ENCODE data around the gene TMEM198. TPM values are rescaled to one million over a fixed set of nuclear protein-coding genes. Genes with fewer than 3 reads are reported as not detected.

The TMEM198 gene
- total and polyA plus RNA-seq, 2 experiments from 2014 or later, result 1.7 to 5.8 TPM

- H3K27me3 ChIP-seq (replicated peaks; ENCODE audit: insufficient read depth), result no peaks in the 10 kb centered on the region
- no peaks in the 10 kb centered on the region for H3K9me2 ChIP-seq (ENCODE audit: insufficient read depth)
- H3K36me3 ChIP-seq (ENCODE audit: low read depth), result no peaks in the 10 kb centered on the region
- H3K79me2 ChIP-seq (ENCODE audit: insufficient read depth), result no peaks in the 10 kb centered on the region
- no peak overlapping the region for H3K4me3 ChIP-seq
- TF ChIP-seq EZH2 (IDR thresholded peaks at IDR 0.05; ENCODE audit: insufficient read depth, poor library complexity, severe bottlenecking) (no peak), EZH2phosphoT487 (IDR thresholded peaks at IDR 0.05; ENCODE audit: insufficient read depth, low read depth) (no peak)
- no peaks in the 10 kb centered on the region for H4K20me1 ChIP-seq (ENCODE audit: insufficient read depth)
- H3K9ac ChIP-seq, result no peak overlapping the region
- in situ Hi-C loops (cut with MboI), result no loop called here
- H3K27ac ChIP-seq, result no peak overlapping the region
- H2AFZ ChIP-seq, result no peak overlapping the region
- no peak overlapping the region for H3K4me2 ChIP-seq (ENCODE audit: unreplicated experiment)
- H3F3A ChIP-seq (ENCODE audit: insufficient read depth), result no peaks in the 10 kb centered on the region
- H3K4me1 ChIP-seq (ENCODE audit: insufficient read depth), result peaks cover 4% of the 10 kb centered on the region; the same call in 1 of the 2 replicates
- no peaks in the 10 kb centered on the region for H3K9me3 ChIP-seq (ENCODE audit: low read depth)
- DNase-seq, result no peak
- 78 to 80% methylated on average over 10 to 12 of the region's 12 CpGs for WGBS, 2 experiments (ENCODE audit: low coverage in 1 of 2, low lambda C conversion rate in 2 of 2, missing lambda C conversion rate in 2 of 2)
Observed at GRCh38 chr2:219553463-219553963, 9.7 kb downstream of the TMEM198 start.

- no peak overlapping the region for H3K27ac ChIP-seq
- no peak overlapping the region for H3K4me2 ChIP-seq (ENCODE audit: unreplicated experiment)
- H3K4me3 ChIP-seq, result no peak overlapping the region
- H3K36me3 ChIP-seq (ENCODE audit: low read depth), result no peaks in the 10 kb centered on the region
- H3K79me2 ChIP-seq (ENCODE audit: insufficient read depth), result no peaks in the 10 kb centered on the region
- H4K20me1 ChIP-seq (ENCODE audit: insufficient read depth), result no peaks in the 10 kb centered on the region
- TF ChIP-seq EZH2phosphoT487 (IDR thresholded peaks at IDR 0.05; ENCODE audit: insufficient read depth, low read depth) (no peak), EZH2 (IDR thresholded peaks at IDR 0.05; ENCODE audit: insufficient read depth, poor library complexity, severe bottlenecking) (no peak)
- H3K27me3 ChIP-seq (replicated peaks; ENCODE audit: insufficient read depth), result no peaks in the 10 kb centered on the region
- no peaks in the 10 kb centered on the region for H3F3A ChIP-seq (ENCODE audit: insufficient read depth)
- no peaks in the 10 kb centered on the region for H3K9me3 ChIP-seq (ENCODE audit: low read depth)
- H3K9me2 ChIP-seq (ENCODE audit: insufficient read depth), result no peaks in the 10 kb centered on the region
- 82 to 89% methylated on average over 15 of the region's 15 CpGs for WGBS, 2 experiments (ENCODE audit: low coverage in 1 of 2, low lambda C conversion rate in 2 of 2, missing lambda C conversion rate in 2 of 2)
- peaks cover 6% of the 10 kb centered on the region; the same call in 1 of the 2 replicates for H3K4me1 ChIP-seq (ENCODE audit: insufficient read depth)
- H2AFZ ChIP-seq, result no peak overlapping the region
- no peak overlapping the region for H3K9ac ChIP-seq
- no peak for DNase-seq
- in situ Hi-C loops (cut with MboI), result no loop called here
Observed at GRCh38 chr2:219554350-219554749, 10.5 kb downstream of the TMEM198 start.

DNA sequence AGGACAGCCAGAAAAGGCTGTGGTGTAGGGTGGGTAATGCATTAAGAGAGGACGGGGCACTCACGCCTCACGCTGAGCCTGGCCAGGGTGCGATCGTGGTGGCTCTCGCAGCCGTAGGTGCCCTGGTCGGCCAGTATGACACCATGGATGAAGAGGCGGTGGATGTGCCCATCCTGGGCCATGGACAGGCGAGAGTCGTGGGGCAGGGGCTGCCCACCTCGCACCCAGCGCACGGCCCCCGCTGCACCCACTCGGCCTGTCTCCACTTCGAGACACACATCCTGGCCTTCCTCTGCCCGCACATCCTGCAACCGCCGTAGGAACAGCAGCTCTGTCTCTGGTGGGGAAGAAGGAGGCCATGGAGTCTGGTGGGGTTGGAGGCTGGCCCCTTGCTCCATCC lies 12.1 kb downstream of the TMEM198 start:
- Histone ChIP-seq H3K9me2 (ENCODE audit: insufficient read depth) (no peaks in the 10 kb centered on the region), H3K4me3 (no peak overlapping the region), H4K20me1 (ENCODE audit: insufficient read depth) (no peaks in the 10 kb centered on the region), H3K4me1 (ENCODE audit: insufficient read depth) (peaks cover 15% of the 10 kb centered on the region; the same call in 1 of the 2 replicates), H3K4me2 (ENCODE audit: unreplicated experiment) (no peak overlapping the region), H3K27me3 (replicated peaks; ENCODE audit: insufficient read depth) (no peaks in the 10 kb centered on the region), H3K27ac (no peak overlapping the region), H3F3A (ENCODE audit: insufficient read depth) (0 out of 2 replicates have a peak, but pooled peaks cover 5% of the 10 kb centered on the region), H3K9ac (no peak overlapping the region), H3K9me3 (ENCODE audit: low read depth) (no peaks in the 10 kb centered on the region), H3K36me3 (ENCODE audit: low read depth) (no peaks in the 10 kb centered on the region), H2AFZ (no peak overlapping the region), H3K79me2 (ENCODE audit: insufficient read depth) (no peaks in the 10 kb centered on the region)
- TF ChIP-seq EZH2phosphoT487 (IDR thresholded peaks at IDR 0.05; ENCODE audit: insufficient read depth, low read depth) (no peak), EZH2 (IDR thresholded peaks at IDR 0.05; ENCODE audit: insufficient read depth, poor library complexity, severe bottlenecking) (no peak)
- no peak for DNase-seq
- 87 to 88% methylated on average over 18 to 20 of the region's 20 CpGs for WGBS, 2 experiments (ENCODE audit: low coverage in 1 of 2, low lambda C conversion rate in 2 of 2, missing lambda C conversion rate in 2 of 2)
- in situ Hi-C loops (cut with MboI), result no loop called here

GRCh38 chr2:219556413-219556812 lies 12.6 kb downstream of the TMEM198 start:
- H3F3A ChIP-seq (ENCODE audit: insufficient read depth), result 0 out of 2 replicates have a peak, but pooled peaks cover 5% of the 10 kb centered on the region
- H2AFZ ChIP-seq, result no peak overlapping the region
- TF ChIP-seq EZH2 (IDR thresholded peaks at IDR 0.05; ENCODE audit: insufficient read depth, poor library complexity, severe bottlenecking) (no peak), EZH2phosphoT487 (IDR thresholded peaks at IDR 0.05; ENCODE audit: insufficient read depth, low read depth) (no peak)
- H4K20me1 ChIP-seq (ENCODE audit: insufficient read depth), result no peaks in the 10 kb centered on the region
- no peaks in the 10 kb centered on the region for H3K9me2 ChIP-seq (ENCODE audit: insufficient read depth)
- no peak overlapping the region for H3K4me2 ChIP-seq (ENCODE audit: unreplicated experiment)
- H3K9me3 ChIP-seq (ENCODE audit: low read depth), result no peaks in the 10 kb centered on the region
- H3K36me3 ChIP-seq (ENCODE audit: low read depth), result no peaks in the 10 kb centered on the region
- H3K9ac ChIP-seq, result no peak overlapping the region
- H3K4me1 ChIP-seq (ENCODE audit: insufficient read depth), result peaks cover 15% of the 10 kb centered on the region; the same call in 1 of the 2 replicates
- H3K4me3 ChIP-seq, result no peak overlapping the region
- WGBS, 2 experiments (ENCODE audit: low coverage in 1 of 2, low lambda C conversion rate in 2 of 2, missing lambda C conversion rate in 2 of 2), result 86 to 89% methylated on average over 19 of the region's 19 CpGs
- no peaks in the 10 kb centered on the region for H3K79me2 ChIP-seq (ENCODE audit: insufficient read depth)
- H3K27ac ChIP-seq, result no peak overlapping the region
- in situ Hi-C loops (cut with MboI), result no loop called here
- no peak for DNase-seq
- no peaks in the 10 kb centered on the region for H3K27me3 ChIP-seq (replicated peaks; ENCODE audit: insufficient read depth)

Measured in GM23248 (cell line).